SK-N-SH (cell line): ENCODE measurements around the gene SLC35C1. TPM values are rescaled to one million over a fixed set of nuclear protein-coding genes. Genes with fewer than 3 reads are reported as not detected.

Source experiments
- CTCF ChIA-PET: fragments of 300-600, 350-600 bp; formaldehyde crosslinking; extraction: SDS; loops from one replicate; lab custom pipeline; 2021; lab: Yijun Ruan, JAX
- POLR2A ChIA-PET: fragments of 350-600 bp; sonication (Branson Sonifier 250); formaldehyde crosslinking; extraction: SDS; loops from one replicate; lab custom pipeline; 2020; ENCODE audit warnings: antibody characterized with exemption, inconsistent platforms; lab: Yijun Ruan, JAX
- DNase-seq: peaks from one replicate; pipeline ENCODE4 v3.0.0; 2012
- H2AFZ ChIP-seq: fragments of 200-600 bp; sonication (generic); 2 replicates; pipeline ENCODE4 v1.8.1; 2016; ENCODE audit warnings: antibody characterized with exemption, mild to moderate bottlenecking, low read depth
- H3F3A ChIP-seq: fragments of 200-600 bp; sonication (generic); replicated peaks from 2 replicates; pipeline ENCODE3; 2016; ENCODE audit warnings: antibody characterized with exemption, mild to moderate bottlenecking; ENCODE audit not compliant: insufficient read depth
- H3K27ac ChIP-seq, 2 experiments: fragments of 200-500 bp in 1 of 2; fragments of 200-600 bp in 1 of 2; sonication (Bioruptor generic) in 1 of 2; sonication (generic), shearing (Covaris generic) in 1 of 2; 2 replicates each; pipeline versions ENCODE4 v1.5.1 to v1.6.1; 2014 to 2016; ENCODE audit warnings: low read depth in 2 of 2, inconsistent platforms in 1 of 2, low read length in 1 of 2, mild to moderate bottlenecking in 1 of 2, mixed read lengths in 1 of 2
- H3K27me3 ChIP-seq: fragments of 200-600 bp; sonication (generic), shearing (Covaris generic); 2 replicates; pipeline ENCODE4 v1.6.1; 2016; ENCODE audit warnings: mixed run types; ENCODE audit not compliant: insufficient read depth
- H3K36me3 ChIP-seq, 2 experiments: fragments of 200-500 bp in 1 of 2; fragments of 200-600 bp in 1 of 2; sonication (Bioruptor generic) in 1 of 2; sonication (generic) in 1 of 2; replicated peaks in 1 of 2; 2 replicates each; pipeline versions ENCODE3 to v1.5.1; 2014 to 2016; ENCODE audit warnings: low read length in 1 of 2, mild to moderate bottlenecking in 1 of 2; ENCODE audit not compliant: insufficient read depth in 2 of 2, control insufficient read depth in 1 of 2
- H3K4me1 ChIP-seq, 2 experiments: fragments of 200-500 bp in 1 of 2; fragments of 200-600 bp in 1 of 2; sonication (Bioruptor generic) in 1 of 2; sonication (generic), shearing (Covaris generic) in 1 of 2; 2 replicates each; pipeline versions ENCODE4 v1.5.1 to v1.6.1; 2014 to 2016; ENCODE audit warnings: low read depth in 1 of 2, low read length in 1 of 2, mixed run types in 1 of 2; ENCODE audit not compliant: insufficient read depth in 2 of 2, control insufficient read depth in 1 of 2
- H3K4me2 ChIP-seq: fragments of 200-600 bp; sonication (generic), shearing (Covaris generic); 2 replicates; pipeline ENCODE4 v1.6.1; 2017; ENCODE audit warnings: mixed run types
- H3K4me3 ChIP-seq, 2 experiments: fragments of 200-500 bp in 1 of 2; fragments of 200-600 bp in 1 of 2; sonication (Bioruptor generic) in 1 of 2; sonication (generic), shearing (Covaris generic) in 1 of 2; 2 replicates each; pipeline versions ENCODE4 v1.5.1 to v1.8.1; 2014 to 2016; ENCODE audit warnings: low read depth in 2 of 2, inconsistent platforms in 1 of 2, low read length in 1 of 2, mild to moderate bottlenecking in 1 of 2, mixed read lengths in 1 of 2, moderate library complexity in 1 of 2
- H3K79me2 ChIP-seq: fragments of 200-600 bp; sonication (generic); 2 replicates; pipeline ENCODE4 v1.8.1; 2017; ENCODE audit warnings: mild to moderate bottlenecking; ENCODE audit not compliant: insufficient read depth
- H3K9ac ChIP-seq: fragments of 200-600 bp; sonication (generic); 2 replicates; pipeline ENCODE4 v1.6.1; 2017; ENCODE audit warnings: mixed run types
- H3K9me2 ChIP-seq: fragments of 200-600 bp; sonication (generic); 2 replicates; pipeline ENCODE4 v1.6.1; 2017; ENCODE audit warnings: mixed run types
- H3K9me3 ChIP-seq: fragments of 200-600 bp; sonication (generic); 2 replicates; pipeline ENCODE4 v1.6.1; 2017; ENCODE audit warnings: mixed run types, mild to moderate bottlenecking, moderate library complexity
- H4K20me1 ChIP-seq: fragments of 200-600 bp; sonication (generic); 2 replicates; pipeline ENCODE4 v1.6.1; 2017; ENCODE audit warnings: mild to moderate bottlenecking, mixed run types; ENCODE audit not compliant: insufficient read depth
- CHD2 ChIP-seq: fragments of 150-350 bp; IDR thresholded peaks from 2 replicates; pipeline ENCODE4 v1.6.1; 2018; ENCODE audit warnings: low read length; ENCODE audit not compliant: partially characterized antibody
- CTCF ChIP-seq: fragments of 200-600 bp; sonication (generic); IDR thresholded peaks from 2 replicates; pipeline ENCODE4 v1.6.1; 2017; ENCODE audit warnings: antibody characterized with exemption, mild to moderate bottlenecking, moderate library complexity
- ELF1 ChIP-seq: IDR thresholded peaks from 2 replicates; pipeline ENCODE4 v1.4.0; 2012
- FOSL2 ChIP-seq: IDR thresholded peaks from 2 replicates; pipeline ENCODE4 v1.4.0; 2012; ENCODE audit warnings: low read depth, mild to moderate bottlenecking, moderate library complexity, borderline replicate concordance
- FOXJ3 ChIP-seq: sonication (generic); formaldehyde crosslinking; IDR thresholded peaks from 2 replicates; pipeline ENCODE4 v1.5.1; 2020; ENCODE audit warnings: mild to moderate bottlenecking, missing genetic modification reagents
- JUND ChIP-seq: IDR thresholded peaks from 2 replicates; pipeline ENCODE4 v1.4.0; 2012
- MXI1 ChIP-seq: IDR thresholded peaks from 2 replicates; pipeline ENCODE4 v1.6.1; 2012; ENCODE audit warnings: mild to moderate bottlenecking, low read depth, low read length, improper control_type of control experiment
- PBX3 ChIP-seq: IDR thresholded peaks from 2 replicates; pipeline ENCODE4; 2012
- REST ChIP-seq: IDR thresholded peaks from 2 replicates; pipeline ENCODE4 v1.6.1; 2012; ENCODE audit warnings: mild to moderate bottlenecking, low read depth, low read length, moderate library complexity
- RFX5 ChIP-seq: IDR thresholded peaks from 2 replicates; pipeline ENCODE4 v1.6.1; 2012; ENCODE audit warnings: mild to moderate bottlenecking, improper control_type of control experiment, low read length
- SIN3A ChIP-seq: IDR thresholded peaks from 2 replicates; pipeline ENCODE4 v1.6.1; 2012; ENCODE audit warnings: low read depth, mild to moderate bottlenecking, low read length, moderate library complexity, borderline replicate concordance
- TAF1 ChIP-seq: IDR thresholded peaks from 2 replicates; pipeline ENCODE4 v1.6.1; 2012; ENCODE audit warnings: low read depth, mild to moderate bottlenecking, low read length, moderate library complexity, borderline replicate concordance
- USF2 ChIP-seq: fragments of 150-350 bp; IDR thresholded peaks from 2 replicates; pipeline ENCODE4 v1.6.1; 2017; ENCODE audit warnings: antibody characterized with exemption, low read length, low read depth, borderline replicate concordance
- WGBS: methylation state at CpG from one replicate; pipeline ENCODE4 v1.1.6; 2017; ENCODE audit warnings: low lambda C conversion rate; 5-methylcytosine and 5-hydroxymethylcytosine counted together
- polyA plus RNA-seq, 3 experiments: library from polyadenylated mRNA; depleted of rRNA; stranded (reverse); fragments of >200 nt; gene quantifications; 2 replicates each; pipeline ENCODE4 v1.2.3, GENCODE V29; 2012

The SLC35C1 gene
- polyA plus RNA-seq, 1 of the 3 experiments (the other 2 are of a cell fraction): 6.2 TPM

- TF ChIP-seq REST (no peak), JUND (no peak), TAF1 (no peak), FOSL2 (no peak)
These were observed 10.8 kb downstream of the SLC35C1 start (continued) for GRCh38 chr11:45815747-45816146.

DNA sequence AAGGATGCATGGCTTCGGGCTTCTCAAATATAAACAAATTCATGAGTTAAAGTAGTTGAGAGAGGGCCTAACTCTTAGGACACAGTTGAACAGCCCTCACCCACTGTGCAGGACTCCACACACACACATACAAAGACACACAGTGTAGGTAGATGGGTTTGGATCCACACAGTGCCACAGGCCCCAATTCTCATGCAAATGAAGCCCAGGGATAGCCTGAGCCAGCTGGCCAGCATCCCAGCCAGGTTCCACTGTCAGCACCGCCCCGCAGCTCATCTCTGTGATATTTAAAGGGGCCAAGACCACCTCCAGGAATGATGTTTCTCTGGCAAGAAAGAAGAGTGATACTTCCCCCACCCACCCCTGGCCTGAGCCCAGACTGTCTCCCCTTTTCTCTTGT, 11.7 kb downstream of the SLC35C1 start:
- Histone ChIP-seq H2AFZ (no peak overlapping the region), H3K9me3 (no peaks in the 10 kb centered on the region), H3K9me2 (no peaks in the 10 kb centered on the region), H3F3A (no peaks in the 10 kb centered on the region), H4K20me1 (no peaks in the 10 kb centered on the region), H3K4me3 (no peak overlapping the region), H3K4me1 (peaks cover 0 to 3% of the 10 kb centered on the region in 2 experiments; a peak in 1 of 4 replicates), H3K36me3 (peaks cover 0 to 9% of the 10 kb centered on the region in 2 experiments), H3K9ac (no peak overlapping the region), H3K27ac (no peak overlapping the region), H3K4me2 (no peak overlapping the region), H3K27me3 (no peaks in the 10 kb centered on the region), H3K79me2 (no peaks in the 10 kb centered on the region)
- WGBS: 68% methylated on average over 3 of the region's 3 CpGs
- ChIA-PET CTCF (interaction anchor here (0.6 to 2.0 kb wide), 7 partner anchors 9 to 56 kb away, joined by 3 to 5 read pairs (median 3); partner anchors contain the start of gene CRY2), POLR2A (no interaction called here)
- no peak for TF ChIP-seq RFX5
- no peak for TF ChIP-seq USF2
- no peak for DNase-seq

GRCh38 chr11:45817191-45817590, 12.2 kb downstream of the SLC35C1 start:
- H3K4me2 ChIP-seq: no peak overlapping the region
- no peaks in the 10 kb centered on the region for H3K9me2 ChIP-seq
- no peak for DNase-seq
- no peak overlapping the region for H2AFZ ChIP-seq
- H3K4me1 ChIP-seq: peaks cover 0 to 3% of the 10 kb centered on the region in 2 experiments; a peak in 1 of 4 replicates
- H3K4me3 ChIP-seq: no peak overlapping the region
- ChIA-PET POLR2A (no interaction called here), CTCF (interaction anchor here (1.0 to 1.4 kb wide), 5 partner anchors 9 to 56 kb away, joined by 3 to 4 read pairs (median 4); partner anchors contain the start of gene CRY2)
- H3K36me3 ChIP-seq: peaks cover 0 to 3% of the 10 kb centered on the region in 2 experiments
- H3K27me3 ChIP-seq: no peaks in the 10 kb centered on the region
- H3K27ac ChIP-seq: no peak overlapping the region
- H3K79me2 ChIP-seq: no peaks in the 10 kb centered on the region
- no peaks in the 10 kb centered on the region for H3K9me3 ChIP-seq
- no peaks in the 10 kb centered on the region for H4K20me1 ChIP-seq
- 90% methylated on average over 7 of the region's 7 CpGs for WGBS
- H3K9ac ChIP-seq: no peak overlapping the region
- no peaks in the 10 kb centered on the region for H3F3A ChIP-seq
- TF ChIP-seq ELF1 (no peak), CTCF (no peak), PBX3 (no peak), TAF1 (no peak), RFX5 (no peak), SIN3A (no peak), MXI1 (no peak), CHD2 (no peak), REST (no peak), FOXJ3 (CRISPR knock-in tag) (no peak)
